Activated CD8-positive, alpha-beta memory T cell treated with anti-CD3 and anti-CD28 coated beads, Interleukin-2, amount 10 ng/mL, durations not matched to agents 7 days and 5 days (primary cell): Measurements from ENCODE around the gene PTPRF. TPM values are rescaled to one million over a fixed set of nuclear protein-coding genes. Genes with fewer than 3 reads are reported as not detected.

ENCODE experiments used
- ATAC-seq: fragments of 150-1000 bp; cut with Tn5 transposase; one replicate; pipeline ENCODE4 v1.10.0; 2021; ENCODE audit warnings: moderate library complexity
- CTCF ChIA-PET: fragments of 350-600 bp; sonication (Branson Sonifier 250); formaldehyde crosslinking; loops from one replicate; lab custom pipeline; 2021; ENCODE audit warnings: antibody characterized with exemption; lab: Charles Lee
- DNase-seq: peaks from one replicate; pipeline ENCODE4 v3.0.0-alpha.2; 2020
- H3K27ac Mint-ChIP-seq: one replicate; pipeline ENCODE4 v1.8.0; 2021; ENCODE audit warnings: mild to moderate bottlenecking, mixed read lengths
- H3K27me3 Mint-ChIP-seq: one replicate; pipeline ENCODE4 v1.8.0; 2021; ENCODE audit warnings: mixed read lengths
- H3K36me3 Mint-ChIP-seq: one replicate; pipeline ENCODE4 v1.8.0; 2021; ENCODE audit warnings: mild to moderate bottlenecking, mixed read lengths
- H3K4me1 Mint-ChIP-seq: one replicate; pipeline ENCODE4 v1.8.0; 2021; ENCODE audit warnings: mixed read lengths
- H3K4me3 Mint-ChIP-seq: one replicate; pipeline ENCODE4 v1.8.0; 2021; ENCODE audit warnings: mild to moderate bottlenecking, moderate library complexity, mixed read lengths
- H3K9me3 Mint-ChIP-seq: one replicate; pipeline ENCODE4 v1.8.0; 2022; ENCODE audit warnings: low read depth, mixed read lengths
- total RNA-seq, 2 experiments: library from RNA; stranded (reverse); gene quantifications; one replicate each; pipeline ENCODE4 v1.2.3, GENCODE V29; 2021

The PTPRF gene
- total RNA-seq, 2 experiments from 2014 or later, result 0.23 to 0.41 TPM

DNA sequence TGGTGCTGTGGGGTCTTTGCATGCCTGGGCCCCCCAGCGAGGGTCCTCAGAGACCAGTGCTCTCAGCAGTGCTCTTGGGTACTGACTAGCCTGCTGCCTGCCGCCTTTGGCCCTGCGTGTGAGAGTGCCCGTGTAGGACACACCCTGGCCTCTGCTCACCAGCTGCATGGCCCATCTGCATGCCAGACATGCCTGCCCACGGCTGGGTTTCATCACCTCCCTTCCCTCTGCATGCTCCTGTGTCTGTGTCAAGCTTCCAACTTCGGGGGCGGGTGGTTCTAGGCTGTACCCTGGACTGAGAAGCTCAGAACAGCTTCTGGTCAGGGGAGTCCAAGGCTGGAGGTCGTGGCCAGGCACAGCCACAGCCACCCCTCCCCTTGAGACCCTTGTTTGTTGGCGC lies 56.9 kb downstream of the PTPRF start:
- Mint-ChIP-seq H3K4me1 (peaks cover 4% of the 10 kb centered on the region), H3K36me3 (no peaks in the 10 kb centered on the region), H3K9me3 (no peaks in the 10 kb centered on the region), H3K27me3 (no peaks in the 10 kb centered on the region), H3K4me3 (no peak overlapping the region), H3K27ac (no peak overlapping the region)
- ATAC-seq (no peak), DNase-seq (no peak)
- CTCF ChIA-PET, result interaction anchor here (1.5 to 1.6 kb wide), 2 partner anchors 15 to 346 kb away, joined by 3 to 4 read pairs; partner anchors contain the start of gene ARTN

DNA sequence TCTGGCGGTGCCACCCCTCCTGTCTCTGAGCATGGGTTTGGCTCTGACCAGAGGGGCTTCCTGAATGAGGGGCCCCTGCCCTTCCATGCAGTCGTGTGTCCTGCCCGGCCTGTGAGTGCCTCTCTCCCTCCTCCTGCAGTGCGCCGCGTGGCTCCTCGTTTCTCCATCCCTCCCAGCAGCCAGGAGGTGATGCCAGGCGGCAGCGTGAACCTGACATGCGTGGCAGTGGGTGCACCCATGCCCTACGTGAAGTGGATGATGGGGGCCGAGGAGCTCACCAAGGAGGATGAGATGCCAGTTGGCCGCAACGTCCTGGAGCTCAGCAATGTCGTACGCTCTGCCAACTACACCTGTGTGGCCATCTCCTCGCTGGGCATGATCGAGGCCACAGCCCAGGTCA lies 57.9 kb downstream of the PTPRF start:
- H3K27me3 Mint-ChIP-seq, result no peaks in the 10 kb centered on the region
- no peaks in the 10 kb centered on the region for H3K4me1 Mint-ChIP-seq
- H3K27ac Mint-ChIP-seq, result no peak overlapping the region
- H3K9me3 Mint-ChIP-seq, result no peaks in the 10 kb centered on the region
- H3K4me3 Mint-ChIP-seq, result no peak overlapping the region
- CTCF ChIA-PET, result interaction anchor here (1.5 to 1.6 kb wide), 2 partner anchors 16 to 345 kb away, joined by 3 to 4 read pairs; partner anchors contain the start of gene ARTN
- no peaks in the 10 kb centered on the region for H3K36me3 Mint-ChIP-seq
- ATAC-seq (no peak), DNase-seq (no peak)

DNA sequence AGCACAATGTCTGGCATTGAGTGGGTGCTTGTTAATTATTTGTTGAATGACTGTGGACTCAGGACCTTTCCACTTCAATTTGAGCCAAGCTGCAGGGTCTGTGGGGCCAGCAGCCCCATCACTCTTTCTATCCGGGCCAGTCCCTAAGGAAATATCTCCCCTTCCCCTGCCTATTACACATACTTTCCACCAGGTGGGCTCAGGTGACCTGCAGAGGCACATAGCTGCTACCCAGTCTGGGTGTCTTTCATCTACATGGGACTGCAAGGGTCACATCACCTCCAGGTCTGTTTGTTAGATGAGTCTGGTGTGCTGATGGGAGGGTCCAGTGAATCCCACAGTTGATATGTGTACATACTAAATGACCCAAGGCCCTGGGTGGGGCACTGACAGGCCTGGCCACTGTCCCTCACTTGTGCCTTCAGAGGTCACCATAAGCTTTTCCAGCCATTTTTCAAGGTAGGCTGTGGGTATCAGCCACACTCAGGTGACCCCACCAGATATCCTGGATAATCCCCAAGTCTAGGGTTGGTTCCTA lies 59.8 kb downstream of the PTPRF start:
- Mint-ChIP-seq H3K36me3 (no peaks in the 10 kb centered on the region), H3K27me3 (no peaks in the 10 kb centered on the region), H3K4me3 (no peak overlapping the region), H3K4me1 (no peaks in the 10 kb centered on the region), H3K9me3 (no peaks in the 10 kb centered on the region), H3K27ac (no peak overlapping the region)
- CTCF ChIA-PET, result no interaction called here
- DNase-seq, result no peak
- ATAC-seq, result no peak

GRCh38 chr1:43591181-43591580 lies 60.5 kb downstream of the PTPRF start:
- Mint-ChIP-seq H3K4me1 (no peaks in the 10 kb centered on the region), H3K27ac (no peak overlapping the region), H3K27me3 (no peaks in the 10 kb centered on the region), H3K9me3 (no peaks in the 10 kb centered on the region), H3K4me3 (no peak overlapping the region), H3K36me3 (no peaks in the 10 kb centered on the region)
- DNase-seq (no peak), ATAC-seq (no peak)
- CTCF ChIA-PET, result no interaction called here

DNA sequence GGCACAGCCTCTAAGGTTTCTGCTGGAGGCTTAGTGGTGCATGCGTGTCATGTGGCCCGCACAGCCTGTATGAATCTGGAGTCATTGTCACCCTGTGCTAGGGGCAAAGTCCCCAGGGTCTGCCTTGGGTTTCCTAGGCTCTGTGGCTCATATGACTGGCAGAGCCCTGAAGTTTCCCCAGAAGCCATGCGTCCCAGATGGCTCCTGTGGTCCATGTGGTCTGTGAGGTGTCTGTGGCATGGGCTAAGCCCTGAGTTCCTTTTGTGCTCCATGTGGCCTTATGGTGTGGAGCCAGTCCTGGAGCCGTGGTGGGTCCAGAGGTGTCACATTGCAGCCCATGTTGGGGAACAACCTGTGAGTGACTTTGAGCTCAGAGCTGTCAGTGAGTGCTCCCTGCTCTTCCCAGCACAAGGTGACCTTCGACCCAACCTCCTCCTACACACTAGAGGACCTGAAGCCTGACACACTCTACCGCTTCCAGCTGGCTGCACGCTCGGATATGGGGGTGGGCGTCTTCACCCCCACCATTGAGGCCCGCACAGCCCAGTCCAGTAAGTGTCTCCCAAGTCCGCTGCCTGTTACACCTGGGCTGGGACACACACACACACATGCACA lies 61.5 kb downstream of the PTPRF start:
- ATAC-seq, result no peak

GRCh38 chr1:43592974-43593683 lies 62.4 kb downstream of the PTPRF start:
- Mint-ChIP-seq H3K9me3 (no peaks in the 10 kb centered on the region), H3K4me3 (no peak overlapping the region), H3K27me3 (no peaks in the 10 kb centered on the region), H3K27ac (no peak overlapping the region), H3K36me3 (no peaks in the 10 kb centered on the region), H3K4me1 (no peaks in the 10 kb centered on the region)
- ATAC-seq, result no peak
- CTCF ChIA-PET, result no interaction called here
- no peak for DNase-seq

More for the DNA sequence above, 61.5 kb downstream of the PTPRF start:
- DNase-seq, result no peak
- H3K4me1 Mint-ChIP-seq, result no peaks in the 10 kb centered on the region
- CTCF ChIA-PET, result no interaction called here
- no peak overlapping the region for H3K27ac Mint-ChIP-seq
- no peaks in the 10 kb centered on the region for H3K36me3 Mint-ChIP-seq
- no peaks in the 10 kb centered on the region for H3K27me3 Mint-ChIP-seq
- H3K9me3 Mint-ChIP-seq, result no peaks in the 10 kb centered on the region
- H3K4me3 Mint-ChIP-seq, result no peak overlapping the region

- no peak for ATAC-seq
Measured at GRCh38 chr1:43596579-43596978, 65.9 kb downstream of the PTPRF start.

GRCh38 chr1:43597028-43597427 lies 66.3 kb downstream of the PTPRF start:
- H3K27ac Mint-ChIP-seq, result no peak overlapping the region
- CTCF ChIA-PET, result no interaction called here
- no peak overlapping the region for H3K4me3 Mint-ChIP-seq
- no peaks in the 10 kb centered on the region for H3K27me3 Mint-ChIP-seq
- no peaks in the 10 kb centered on the region for H3K36me3 Mint-ChIP-seq
- no peak for DNase-seq
- no peaks in the 10 kb centered on the region for H3K4me1 Mint-ChIP-seq
- ATAC-seq, result no peak
- no peaks in the 10 kb centered on the region for H3K9me3 Mint-ChIP-seq

More at GRCh38 chr1:43596579-43596978, 65.9 kb downstream of the PTPRF start:
- Mint-ChIP-seq H3K27ac (no peak overlapping the region), H3K36me3 (no peaks in the 10 kb centered on the region), H3K9me3 (no peaks in the 10 kb centered on the region), H3K4me1 (no peaks in the 10 kb centered on the region), H3K4me3 (no peak overlapping the region), H3K27me3 (no peaks in the 10 kb centered on the region)
- DNase-seq, result no peak
- CTCF ChIA-PET, result no interaction called here

GRCh38 chr1:43597721-43598120 lies 67.0 kb downstream of the PTPRF start:
- Mint-ChIP-seq H3K27me3 (no peaks in the 10 kb centered on the region), H3K27ac (no peak overlapping the region), H3K4me1 (no peaks in the 10 kb centered on the region), H3K9me3 (no peaks in the 10 kb centered on the region), H3K4me3 (no peak overlapping the region), H3K36me3 (no peaks in the 10 kb centered on the region)
- no peak for ATAC-seq
- CTCF ChIA-PET, result no interaction called here
- no peak for DNase-seq

- ATAC-seq (no peak), DNase-seq (no peak)
- no peaks in the 10 kb centered on the region for H3K36me3 Mint-ChIP-seq
- H3K9me3 Mint-ChIP-seq, result no peaks in the 10 kb centered on the region
- CTCF ChIA-PET, result no interaction called here
- no peak overlapping the region for H3K27ac Mint-ChIP-seq
- no peaks in the 10 kb centered on the region for H3K27me3 Mint-ChIP-seq
- H3K4me3 Mint-ChIP-seq, result no peak overlapping the region
- no peaks in the 10 kb centered on the region for H3K4me1 Mint-ChIP-seq
Measured at GRCh38 chr1:43598622-43599021, 67.9 kb downstream of the PTPRF start.

- no peak overlapping the region for H3K4me3 Mint-ChIP-seq
- DNase-seq, result no peak
- no peaks in the 10 kb centered on the region for H3K4me1 Mint-ChIP-seq
- CTCF ChIA-PET, result no interaction called here
- H3K9me3 Mint-ChIP-seq, result no peaks in the 10 kb centered on the region
- H3K27me3 Mint-ChIP-seq, result no peaks in the 10 kb centered on the region
- ATAC-seq, result no peak
- H3K36me3 Mint-ChIP-seq, result no peaks in the 10 kb centered on the region
- H3K27ac Mint-ChIP-seq, result no peak overlapping the region
Measured at GRCh38 chr1:43600033-43601020, 69.6 kb downstream of the PTPRF start.

- Mint-ChIP-seq H3K4me3 (no peak overlapping the region), H3K9me3 (no peaks in the 10 kb centered on the region), H3K36me3 (no peaks in the 10 kb centered on the region), H3K27ac (no peak overlapping the region), H3K27me3 (no peaks in the 10 kb centered on the region), H3K4me1 (no peaks in the 10 kb centered on the region)
- ATAC-seq (no peak), DNase-seq (no peak)
- CTCF ChIA-PET, result no interaction called here
Measured at GRCh38 chr1:43602990-43603389, 72.3 kb downstream of the PTPRF start.

- CTCF ChIA-PET, result no interaction called here
- Mint-ChIP-seq H3K36me3 (no peaks in the 10 kb centered on the region), H3K4me3 (no peak overlapping the region), H3K27me3 (no peaks in the 10 kb centered on the region), H3K9me3 (no peaks in the 10 kb centered on the region), H3K27ac (no peak overlapping the region), H3K4me1 (no peaks in the 10 kb centered on the region)
- no peak for ATAC-seq
- no peak for DNase-seq
Measured at GRCh38 chr1:43604192-43604591, 73.5 kb downstream of the PTPRF start.
